ENCODE data around the gene CYSTM1.

DNA sequence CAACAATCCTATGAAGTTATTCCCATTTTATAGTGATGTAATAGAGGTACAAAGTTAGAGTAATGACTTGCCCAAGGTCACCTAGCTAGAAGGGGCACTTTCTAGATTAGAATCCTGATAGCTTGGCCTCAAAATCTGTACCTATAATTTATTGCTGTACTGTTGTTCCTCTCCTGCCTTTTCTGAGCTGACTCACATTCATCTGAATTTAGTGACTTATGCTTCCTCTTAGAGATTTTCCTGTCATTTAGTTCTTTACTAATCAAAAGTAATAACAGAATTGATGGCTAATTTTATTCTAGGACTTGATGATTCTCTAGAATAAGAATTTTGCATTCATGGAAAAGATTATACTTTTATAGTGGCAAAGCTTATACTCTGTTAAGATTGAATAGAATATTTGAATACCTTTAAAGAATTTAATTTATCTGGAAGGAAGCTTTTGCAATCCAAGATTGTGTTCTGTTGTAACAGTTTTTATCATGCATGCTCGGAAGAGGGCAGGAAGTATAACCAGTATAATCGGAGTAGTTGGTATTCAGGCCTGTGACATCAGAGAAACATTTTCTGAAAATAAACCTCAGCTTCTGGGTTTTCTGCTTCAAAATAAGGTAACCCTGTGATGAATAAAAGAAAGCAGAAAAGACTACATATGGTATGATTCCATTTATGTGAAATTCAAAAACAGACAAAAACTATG lies 21.3 kb downstream of the CYSTM1 start:
- TF ChIP-seq, protein P1, sequence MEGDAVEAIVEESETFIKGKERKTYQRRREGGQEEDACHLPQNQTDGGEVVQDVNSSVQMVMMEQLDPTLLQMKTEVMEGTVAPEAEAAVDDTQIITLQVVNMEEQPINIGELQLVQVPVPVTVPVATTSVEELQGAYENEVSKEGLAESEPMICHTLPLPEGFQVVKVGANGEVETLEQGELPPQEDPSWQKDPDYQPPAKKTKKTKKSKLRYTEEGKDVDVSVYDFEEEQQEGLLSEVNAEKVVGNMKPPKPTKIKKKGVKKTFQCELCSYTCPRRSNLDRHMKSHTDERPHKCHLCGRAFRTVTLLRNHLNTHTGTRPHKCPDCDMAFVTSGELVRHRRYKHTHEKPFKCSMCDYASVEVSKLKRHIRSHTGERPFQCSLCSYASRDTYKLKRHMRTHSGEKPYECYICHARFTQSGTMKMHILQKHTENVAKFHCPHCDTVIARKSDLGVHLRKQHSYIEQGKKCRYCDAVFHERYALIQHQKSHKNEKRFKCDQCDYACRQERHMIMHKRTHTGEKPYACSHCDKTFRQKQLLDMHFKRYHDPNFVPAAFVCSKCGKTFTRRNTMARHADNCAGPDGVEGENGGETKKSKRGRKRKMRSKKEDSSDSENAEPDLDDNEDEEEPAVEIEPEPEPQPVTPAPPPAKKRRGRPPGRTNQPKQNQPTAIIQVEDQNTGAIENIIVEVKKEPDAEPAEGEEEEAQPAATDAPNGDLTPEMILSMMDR (IDR thresholded peaks at IDR 0.05; ENCODE audit: low read depth, low read length, poor library complexity, severe bottlenecking), result no peak
- TF ChIP-seq EZH2phosphoT487 (IDR thresholded peaks at IDR 0.05; ENCODE audit: borderline replicate concordance, low read length), result no peak

Measured in DOHH2 (cell line).